Neural crest cell (in vitro differentiated cells): Measurements from ENCODE around the gene PLEKHA6. TPM values are rescaled to one million over a fixed set of nuclear protein-coding genes. Genes with fewer than 3 reads are reported as not detected.

Experiments
- DNase-seq: peaks from one replicate; pipeline ENCODE4 v3.0.0; 2021; ENCODE audit warnings: low read depth, mixed read lengths, low spot score
- H3K27ac Mint-ChIP-seq: one replicate; pipeline ENCODE4 v1.8.0; 2021; ENCODE audit warnings: mild to moderate bottlenecking, mixed read lengths; ENCODE audit not compliant: unreplicated experiment
- H3K27me3 Mint-ChIP-seq: 2 replicates; pipeline ENCODE4 v1.8.0; 2021; ENCODE audit warnings: low read depth, mild to moderate bottlenecking, mixed read lengths
- H3K36me3 Mint-ChIP-seq: 2 replicates; pipeline ENCODE4 v1.8.0; 2021; ENCODE audit warnings: low read depth, mild to moderate bottlenecking, mixed read lengths
- H3K4me1 Mint-ChIP-seq: 2 replicates; pipeline ENCODE4 v1.8.0; 2021; ENCODE audit warnings: mixed read lengths
- H3K4me3 Mint-ChIP-seq: one replicate; pipeline ENCODE4 v1.8.0; 2021; ENCODE audit warnings: mild to moderate bottlenecking, mixed read lengths
- H3K9me3 Mint-ChIP-seq: 2 replicates; pipeline ENCODE4 v1.8.0; 2021; ENCODE audit warnings: mixed read lengths
- long read RNA-seq: library from polyadenylated mRNA; unstranded; transcript quantifications from one replicate; pipeline ENCODE4 v2.0.0, GENCODE V29; 2020
- total RNA-seq: library from RNA; stranded (reverse); gene quantifications from 2 replicates; pipeline ENCODE4 v1.2.1, GENCODE V29; 2021
- TF ChIP-seq, protein P1 (sequence below): fragments of 200-600 bp; sonication (generic); conservative IDR thresholded peaks from 2 replicates; pipeline ENCODE4 v1.5.0; 2021; ENCODE audit warnings: antibody characterized with exemption, mild to moderate bottlenecking

PLEKHA6 gene, protein sequence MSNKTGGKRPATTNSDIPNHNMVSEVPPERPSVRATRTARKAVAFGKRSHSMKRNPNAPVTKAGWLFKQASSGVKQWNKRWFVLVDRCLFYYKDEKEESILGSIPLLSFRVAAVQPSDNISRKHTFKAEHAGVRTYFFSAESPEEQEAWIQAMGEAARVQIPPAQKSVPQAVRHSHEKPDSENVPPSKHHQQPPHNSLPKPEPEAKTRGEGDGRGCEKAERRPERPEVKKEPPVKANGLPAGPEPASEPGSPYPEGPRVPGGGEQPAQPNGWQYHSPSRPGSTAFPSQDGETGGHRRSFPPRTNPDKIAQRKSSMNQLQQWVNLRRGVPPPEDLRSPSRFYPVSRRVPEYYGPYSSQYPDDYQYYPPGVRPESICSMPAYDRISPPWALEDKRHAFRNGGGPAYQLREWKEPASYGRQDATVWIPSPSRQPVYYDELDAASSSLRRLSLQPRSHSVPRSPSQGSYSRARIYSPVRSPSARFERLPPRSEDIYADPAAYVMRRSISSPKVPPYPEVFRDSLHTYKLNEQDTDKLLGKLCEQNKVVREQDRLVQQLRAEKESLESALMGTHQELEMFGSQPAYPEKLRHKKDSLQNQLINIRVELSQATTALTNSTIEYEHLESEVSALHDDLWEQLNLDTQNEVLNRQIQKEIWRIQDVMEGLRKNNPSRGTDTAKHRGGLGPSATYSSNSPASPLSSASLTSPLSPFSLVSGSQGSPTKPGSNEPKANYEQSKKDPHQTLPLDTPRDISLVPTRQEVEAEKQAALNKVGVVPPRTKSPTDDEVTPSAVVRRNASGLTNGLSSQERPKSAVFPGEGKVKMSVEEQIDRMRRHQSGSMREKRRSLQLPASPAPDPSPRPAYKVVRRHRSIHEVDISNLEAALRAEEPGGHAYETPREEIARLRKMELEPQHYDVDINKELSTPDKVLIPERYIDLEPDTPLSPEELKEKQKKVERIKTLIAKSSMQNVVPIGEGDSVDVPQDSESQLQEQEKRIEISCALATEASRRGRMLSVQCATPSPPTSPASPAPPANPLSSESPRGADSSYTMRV
- total RNA-seq = 4.0 and 4.5 TPM in 2 replicates
- long read RNA-seq, partial matches to known transcripts = 0 of 2 reads
- long read RNA-seq, other reads (novel, unspliced or antisense) = 2 of 2 reads

DNA sequence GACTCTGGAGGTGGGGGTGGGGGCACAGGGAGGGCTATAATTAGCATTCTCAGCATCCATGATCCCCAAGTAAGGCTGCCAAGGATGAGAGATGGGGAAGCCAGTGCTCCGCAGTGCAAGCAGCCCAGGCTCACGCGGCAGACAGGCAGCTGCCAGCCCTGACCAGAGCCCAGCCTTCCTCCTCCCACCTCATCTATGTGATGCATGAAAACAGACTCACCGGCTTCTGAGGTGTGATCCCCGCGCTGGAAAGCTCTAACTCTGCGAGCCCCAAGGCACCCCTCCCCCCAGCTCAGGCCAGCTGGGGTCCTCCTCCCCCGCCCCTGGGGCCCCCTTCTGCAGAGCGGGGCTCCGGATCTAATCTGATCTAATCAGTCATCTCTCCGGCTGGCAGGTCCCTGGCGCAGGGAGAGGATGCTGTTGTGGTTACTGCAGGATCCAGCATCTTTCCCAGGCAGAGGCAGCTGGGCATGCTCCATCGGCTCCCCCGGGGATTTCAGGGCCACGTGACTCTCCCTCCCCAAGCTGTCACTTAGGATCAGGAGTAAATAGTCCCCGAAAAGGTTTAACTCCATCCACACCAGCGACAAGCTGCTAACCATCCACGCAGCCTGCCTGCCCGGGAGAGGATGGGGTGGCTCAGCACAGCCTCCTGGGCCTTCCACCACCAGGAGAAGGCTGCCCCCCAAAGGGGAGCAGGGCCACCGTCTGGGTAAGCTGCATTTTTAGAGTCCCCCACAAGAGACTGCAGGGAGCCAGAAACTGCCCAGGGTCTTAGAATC lies at the start of gene PLEKHA6:
TSS of gene PLEKHA6 (minus strand) at position 456 of the 782 bp plus-strand sequence. CDS start 86,202 bp downstream, outside the sequence.
- Mint-ChIP-seq H3K36me3 (no peaks in the 10 kb centered on the region), H3K27me3 (peaks cover 44% of the 10 kb centered on the region), H3K27ac (no peak within 1 kb of the TSS), H3K9me3 (no peaks in the 10 kb centered on the region), H3K4me3 (no peak within 1 kb of the TSS), H3K4me1 (peaks cover 9% of the 10 kb centered on the region)
- DNase-seq = no peak
- TF ChIP-seq, protein P1, sequence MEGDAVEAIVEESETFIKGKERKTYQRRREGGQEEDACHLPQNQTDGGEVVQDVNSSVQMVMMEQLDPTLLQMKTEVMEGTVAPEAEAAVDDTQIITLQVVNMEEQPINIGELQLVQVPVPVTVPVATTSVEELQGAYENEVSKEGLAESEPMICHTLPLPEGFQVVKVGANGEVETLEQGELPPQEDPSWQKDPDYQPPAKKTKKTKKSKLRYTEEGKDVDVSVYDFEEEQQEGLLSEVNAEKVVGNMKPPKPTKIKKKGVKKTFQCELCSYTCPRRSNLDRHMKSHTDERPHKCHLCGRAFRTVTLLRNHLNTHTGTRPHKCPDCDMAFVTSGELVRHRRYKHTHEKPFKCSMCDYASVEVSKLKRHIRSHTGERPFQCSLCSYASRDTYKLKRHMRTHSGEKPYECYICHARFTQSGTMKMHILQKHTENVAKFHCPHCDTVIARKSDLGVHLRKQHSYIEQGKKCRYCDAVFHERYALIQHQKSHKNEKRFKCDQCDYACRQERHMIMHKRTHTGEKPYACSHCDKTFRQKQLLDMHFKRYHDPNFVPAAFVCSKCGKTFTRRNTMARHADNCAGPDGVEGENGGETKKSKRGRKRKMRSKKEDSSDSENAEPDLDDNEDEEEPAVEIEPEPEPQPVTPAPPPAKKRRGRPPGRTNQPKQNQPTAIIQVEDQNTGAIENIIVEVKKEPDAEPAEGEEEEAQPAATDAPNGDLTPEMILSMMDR = peak; percentile 33

- DNase-seq = no peak
- Mint-ChIP-seq H3K36me3 (peaks cover under 1% of the 10 kb centered on the region), H3K4me3 (peak overlapping the region; percentile 98), H3K27ac (peak overlapping the region; percentile 43), H3K9me3 (no peaks in the 10 kb centered on the region), H3K27me3 (no peaks in the 10 kb centered on the region), H3K4me1 (peaks cover 49% of the 10 kb centered on the region)
- TF ChIP-seq, protein P1 = no peak
These were observed 49.4 kb upstream of the PLEKHA6 start for GRCh38 chr1:204409123-204409522.

- H3K27me3 Mint-ChIP-seq = no peaks in the 10 kb centered on the region
These were observed 48.9 kb upstream of the PLEKHA6 start for GRCh38 chr1:204408602-204409001.

GRCh38 chr1:204408074-204408507 lies 48.4 kb upstream of the PLEKHA6 start:
- no peaks in the 10 kb centered on the region for H3K36me3 Mint-ChIP-seq
- DNase-seq = no peak
- H3K4me3 Mint-ChIP-seq = peak overlapping the region; percentile 98
- H3K27ac Mint-ChIP-seq = peak overlapping the region; percentile 13
- H3K27me3 Mint-ChIP-seq = no peaks in the 10 kb centered on the region
- TF ChIP-seq, protein P1 = no peak
- H3K9me3 Mint-ChIP-seq = no peaks in the 10 kb centered on the region
- peaks cover 47% of the 10 kb centered on the region for H3K4me1 Mint-ChIP-seq

More at GRCh38 chr1:204408602-204409001, 48.9 kb upstream of the PLEKHA6 start:
- TF ChIP-seq, protein P1 = no peak
- no peaks in the 10 kb centered on the region for H3K9me3 Mint-ChIP-seq
- H3K27ac Mint-ChIP-seq = no peak overlapping the region
- DNase-seq = no peak
- H3K36me3 Mint-ChIP-seq = no peaks in the 10 kb centered on the region
- peaks cover 48% of the 10 kb centered on the region for H3K4me1 Mint-ChIP-seq
- H3K4me3 Mint-ChIP-seq = peak overlapping the region; percentile 98
